NCI-H524 (cell line): ENCODE results near the gene FHOD3.
A peak's percentile ranks its signal among the peaks of the same experiment; 100 is the strongest.

Experiments
- DNase-seq, 2 experiments: peaks; one replicate each; lab custom pipeline; 2025; lab: John Stamatoyannopoulos, UW

Gene FHOD3

GRCh38 chr18:36629836-36630235, 332.3 kb downstream of the FHOD3 start:
- DNase-seq: no peak

GRCh38 chr18:36630917-36631316, 333.4 kb downstream of the FHOD3 start:
- no peak for DNase-seq

GRCh38 chr18:36633961-36634412, 336.5 kb downstream of the FHOD3 start:
- DNase-seq: peak in 1 of 2 experiments; percentile 2

- no peak for DNase-seq
Measured at GRCh38 chr18:36634573-36635216, 337.2 kb downstream of the FHOD3 start.

- DNase-seq: no peak
Measured at GRCh38 chr18:36635414-36636096, 338.0 kb downstream of the FHOD3 start.

GRCh38 chr18:36636237-36636817, 338.8 kb downstream of the FHOD3 start:
- no peak for DNase-seq

GRCh38 chr18:36638224-36638623, 340.7 kb downstream of the FHOD3 start:
- DNase-seq: no peak

- no peak for DNase-seq
Measured at GRCh38 chr18:36640021-36640952, 342.8 kb downstream of the FHOD3 start.

- no peak for DNase-seq
Measured at GRCh38 chr18:36643061-36643460, 345.5 kb downstream of the FHOD3 start.

GRCh38 chr18:36648803-36649202, 351.3 kb downstream of the FHOD3 start:
- DNase-seq: no peak

- DNase-seq: no peak
Measured at GRCh38 chr18:36649205-36649604, 351.7 kb downstream of the FHOD3 start.

GRCh38 chr18:36650266-36650665, 352.8 kb downstream of the FHOD3 start:
- DNase-seq: no peak

- no peak for DNase-seq
Measured at GRCh38 chr18:36650906-36651305, 353.4 kb downstream of the FHOD3 start.

GRCh38 chr18:36652503-36652902, 355.0 kb downstream of the FHOD3 start:
- no peak for DNase-seq

- DNase-seq: no peak
Measured at GRCh38 chr18:36653141-36653869, 355.8 kb downstream of the FHOD3 start.

GRCh38 chr18:36653870-36654269, 356.4 kb downstream of the FHOD3 start:
- DNase-seq: no peak

GRCh38 chr18:36655074-36655473, 357.6 kb downstream of the FHOD3 start:
- no peak for DNase-seq

GRCh38 chr18:36655930-36656329, 358.4 kb downstream of the FHOD3 start:
- DNase-seq: no peak

GRCh38 chr18:36658611-36659010, 361.1 kb downstream of the FHOD3 start:
- no peak for DNase-seq

GRCh38 chr18:36660311-36660710, 362.8 kb downstream of the FHOD3 start:
- no peak for DNase-seq

GRCh38 chr18:36661999-36662398, 364.5 kb downstream of the FHOD3 start:
- DNase-seq: peak in 1 of 2 experiments; percentile 18
